H9 (cell line): ENCODE results near the gene BCAP29. TPM values are rescaled to one million over a fixed set of nuclear protein-coding genes. Genes with fewer than 3 reads are reported as not detected.

Experiments
- DNase-seq: peaks from one replicate; pipeline ENCODE4 v3.0.0-alpha.2; 2017
- H2AFZ ChIP-seq: one replicate; pipeline ENCODE4 v1.6.1; 2013; ENCODE audit warnings: mild to moderate bottlenecking, low read length, control low read depth, moderate library complexity
- H2AK5ac ChIP-seq: 2 replicates; pipeline ENCODE4 v1.6.1; 2013; ENCODE audit warnings: low read length, control low read depth, mixed read lengths; ENCODE audit not compliant: insufficient read length
- H2BK120ac ChIP-seq: one replicate; pipeline ENCODE4 v1.6.1; 2013; ENCODE audit warnings: low read depth, mild to moderate bottlenecking, low read length, control low read depth, inconsistent platforms; ENCODE audit not compliant: poor library complexity, severe bottlenecking
- H2BK12ac ChIP-seq: 2 replicates; pipeline ENCODE4 v1.6.1; 2013; ENCODE audit warnings: low read length, control low read depth, mixed read lengths, low read depth; ENCODE audit not compliant: insufficient read length
- H2BK15ac ChIP-seq: 2 replicates; pipeline ENCODE4 v1.6.1; 2013; ENCODE audit warnings: low read depth, low read length, control low read depth
- H2BK20ac ChIP-seq: one replicate; pipeline ENCODE4 v1.6.1; 2013; ENCODE audit warnings: low read depth, mild to moderate bottlenecking, low read length, control low read depth, inconsistent platforms; ENCODE audit not compliant: poor library complexity, severe bottlenecking
- H2BK5ac ChIP-seq: 2 replicates; pipeline ENCODE4 v1.6.1; 2013; ENCODE audit warnings: low read length, control low read depth, mixed read lengths; ENCODE audit not compliant: insufficient read length
- H3K14ac ChIP-seq: 2 replicates; pipeline ENCODE4 v1.6.1; 2013; ENCODE audit warnings: low read length, control low read depth; ENCODE audit not compliant: insufficient read depth
- H3K18ac ChIP-seq: 2 replicates; pipeline ENCODE4 v1.6.1; 2013; ENCODE audit warnings: low read depth, mild to moderate bottlenecking, mixed read lengths, low read length, control low read depth; ENCODE audit not compliant: insufficient read length
- H3K23ac ChIP-seq: 2 replicates; pipeline ENCODE4 v1.6.1; 2013; ENCODE audit warnings: low read length, control low read depth, mixed read lengths, low read depth; ENCODE audit not compliant: insufficient read length
- H3K23me2 ChIP-seq: 2 replicates; pipeline ENCODE4 v1.6.1; 2013; ENCODE audit warnings: low read depth, mild to moderate bottlenecking, mixed read lengths, low read length, control low read depth; ENCODE audit not compliant: insufficient read length, poor library complexity, severe bottlenecking
- H3K27ac ChIP-seq: 2 replicates; pipeline ENCODE4 v1.5.1; 2013; ENCODE audit warnings: low read length, control low read depth, mixed read lengths, low read depth; ENCODE audit not compliant: insufficient read length
- H3K27me3 ChIP-seq: 2 replicates; pipeline ENCODE4 v1.6.1; 2013; ENCODE audit warnings: low read length, control low read depth, inconsistent platforms; ENCODE audit not compliant: insufficient read depth
- H3K4ac ChIP-seq: 2 replicates; pipeline ENCODE4 v1.6.1; 2013; ENCODE audit warnings: low read depth, mild to moderate bottlenecking, control low read depth, inconsistent platforms, low read length, moderate library complexity
- H3K4me1 ChIP-seq: 2 replicates; pipeline ENCODE4 v1.6.1; 2013; ENCODE audit warnings: low read length, control low read depth, inconsistent platforms; ENCODE audit not compliant: insufficient read depth
- H3K4me2 ChIP-seq: 2 replicates; pipeline ENCODE4 v1.6.1; 2013; ENCODE audit warnings: low read length, control low read depth, mixed read lengths; ENCODE audit not compliant: insufficient read length, insufficient read depth
- H3K56ac ChIP-seq: 2 replicates; pipeline ENCODE4 v1.6.1; 2013; ENCODE audit warnings: low read depth, mild to moderate bottlenecking, mixed read lengths, low read length, control low read depth; ENCODE audit not compliant: insufficient read length
- H3K79me1 ChIP-seq: 2 replicates; pipeline ENCODE4 v1.6.1; 2013; ENCODE audit warnings: low read depth, mild to moderate bottlenecking, moderate library complexity, low read length, control low read depth, inconsistent platforms; ENCODE audit not compliant: insufficient read depth, poor library complexity, severe bottlenecking
- H3K79me2 ChIP-seq: 2 replicates; pipeline ENCODE4 v1.6.1; 2013; ENCODE audit warnings: low read length, control low read depth, inconsistent platforms; ENCODE audit not compliant: insufficient read depth
- H3K9ac ChIP-seq: 2 replicates; pipeline ENCODE4 v1.6.1; 2013; ENCODE audit warnings: low read length, control low read depth, mixed read lengths; ENCODE audit not compliant: insufficient read length; ENCODE audit errors: extremely low read depth
- H3K9me3 ChIP-seq: one replicate; pipeline ENCODE4 v1.6.1; 2013; ENCODE audit warnings: low read depth, low read length, inconsistent platforms; ENCODE audit not compliant: control insufficient read depth
- H3T11ph ChIP-seq: one replicate; pipeline ENCODE4 v1.6.1; 2013; ENCODE audit warnings: mild to moderate bottlenecking, low read length, control low read depth, inconsistent platforms
- H4K20me1 ChIP-seq: one replicate; pipeline ENCODE4 v1.6.1; 2013; ENCODE audit not compliant: control insufficient read depth, insufficient read length, insufficient read depth
- H4K5ac ChIP-seq: 2 replicates; pipeline ENCODE4 v1.6.1; 2013; ENCODE audit warnings: low read depth, mild to moderate bottlenecking, mixed read lengths, low read length, control low read depth; ENCODE audit not compliant: insufficient read length
- H4K8ac ChIP-seq: replicated peaks from 2 replicates; pipeline ENCODE4 v1.6.1; 2013; ENCODE audit warnings: low read length, control low read depth, mixed read lengths, low read depth; ENCODE audit not compliant: insufficient read length
- H4K91ac ChIP-seq: 2 replicates; pipeline ENCODE4 v1.6.1; 2013; ENCODE audit warnings: low read depth, mild to moderate bottlenecking, moderate library complexity, mixed read lengths, low read length, control low read depth; ENCODE audit not compliant: insufficient read length
- H3K27ac Mint-ChIP-seq, 3 experiments: 2 replicates in 2 of 3; 3 replicates in 1 of 3; pipeline ENCODE4 v1.8.0; 2020 to 2021; ENCODE audit warnings: mixed read lengths in 3 of 3, mild to moderate bottlenecking in 1 of 3, moderate library complexity in 1 of 3
- H3K27me3 Mint-ChIP-seq: 2 replicates; pipeline ENCODE4 v1.8.0; 2021; ENCODE audit warnings: low read depth, mild to moderate bottlenecking, moderate library complexity, mixed read lengths
- H3K36me3 Mint-ChIP-seq, 3 experiments: 2 replicates in 2 of 3; 3 replicates in 1 of 3; pipeline ENCODE4 v1.8.0; 2020 to 2021; ENCODE audit warnings: low read depth in 3 of 3, mixed read lengths in 3 of 3; ENCODE audit not compliant: insufficient read depth in 1 of 3
- H3K4me1 Mint-ChIP-seq, 2 experiments: 2 replicates each; pipeline ENCODE4 v1.8.0; 2020; ENCODE audit warnings: mixed read lengths in 2 of 2
- H3K4me3 Mint-ChIP-seq, 2 experiments: 2 replicates in 1 of 2; 3 replicates in 1 of 2; pipeline ENCODE4 v1.8.0; 2020 to 2021; ENCODE audit warnings: mild to moderate bottlenecking in 2 of 2, mixed read lengths in 2 of 2, moderate library complexity in 1 of 2
- H3K9me3 Mint-ChIP-seq, 2 experiments: 2 replicates in 1 of 2; 3 replicates in 1 of 2; pipeline ENCODE4 v1.8.0; 2020; ENCODE audit warnings: mild to moderate bottlenecking in 2 of 2, mixed read lengths in 2 of 2, moderate library complexity in 1 of 2
- WGBS: extraction: QIAGEN DNeasy Blood & Tissue Kit; methylation state at CpG from one replicate; pipeline ENCODE4 v1.1.7; 2013; ENCODE audit warnings: missing lambda C conversion rate, low lambda C conversion rate, mixed read lengths; ENCODE audit not compliant: insufficient read length; ENCODE audit errors: extremely low coverage; 5-methylcytosine and 5-hydroxymethylcytosine counted together
- total RNA-seq: library from RNA; stranded (reverse); gene quantifications from 2 replicates; pipeline ENCODE4 v1.2.1, GENCODE V29; 2021
- TF ChIP-seq, protein P1 (sequence below): fragments of 200-600 bp; sonication (generic); conservative IDR thresholded peaks from 3 replicates; pipeline ENCODE4 v1.8.0; 2021; ENCODE audit warnings: antibody characterized with exemption, mild to moderate bottlenecking

The BCAP29 gene
- total RNA-seq, 1 experiment from 2014 or later = 30.6 TPM

DNA sequence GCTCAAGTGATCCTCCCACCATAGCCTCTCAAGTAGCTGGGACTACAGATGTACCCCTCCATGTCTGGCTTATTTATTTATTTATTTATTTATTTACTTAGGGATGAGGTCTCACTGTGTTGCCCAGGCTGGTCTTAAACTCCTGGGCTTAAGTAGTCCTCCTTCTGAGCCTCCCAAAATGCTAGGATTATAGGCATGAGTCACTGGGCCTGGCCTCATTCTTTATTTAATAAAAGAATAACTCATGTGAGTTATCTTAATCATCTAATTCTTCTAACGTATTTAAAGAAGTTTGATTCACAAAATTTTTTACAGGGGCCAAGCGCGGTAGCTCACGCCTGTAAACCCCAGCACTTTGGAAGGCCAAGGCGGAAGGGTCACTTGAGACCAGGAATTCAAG lies 72.6 kb downstream of the BCAP29 start:
- DNase-seq = no peak
- Histone ChIP-seq H4K91ac (no peak overlapping the region), H3K4ac (no peak overlapping the region), H3K79me1 (no peaks in the 10 kb centered on the region), H4K8ac (no peak overlapping the region), H3K14ac (no peak overlapping the region), H2BK12ac (no peak overlapping the region), H3K23ac (no peak overlapping the region), H2BK15ac (no peak overlapping the region), H4K5ac (no peak overlapping the region), H3K27ac (no peak overlapping the region), H2AK5ac (no peak overlapping the region), H3K4me2 (no peak overlapping the region), H3K23me2 (no peaks in the 10 kb centered on the region), H3T11ph (no peak overlapping the region), H2AFZ (no peak overlapping the region), H3K56ac (no peak overlapping the region), H3K79me2 (no peaks in the 10 kb centered on the region), H3K27me3 (no peaks in the 10 kb centered on the region; the same call in 1 of the 2 replicates), H2BK20ac (no peak overlapping the region), H3K4me1 (no peaks in the 10 kb centered on the region), H3K9me3 (peaks cover 4% of the 10 kb centered on the region), H2BK5ac (no peak overlapping the region), H2BK120ac (no peak overlapping the region), H4K20me1 (no peaks in the 10 kb centered on the region), H3K18ac (no peak overlapping the region), H3K9ac (no peak overlapping the region)
- TF ChIP-seq, protein P1, sequence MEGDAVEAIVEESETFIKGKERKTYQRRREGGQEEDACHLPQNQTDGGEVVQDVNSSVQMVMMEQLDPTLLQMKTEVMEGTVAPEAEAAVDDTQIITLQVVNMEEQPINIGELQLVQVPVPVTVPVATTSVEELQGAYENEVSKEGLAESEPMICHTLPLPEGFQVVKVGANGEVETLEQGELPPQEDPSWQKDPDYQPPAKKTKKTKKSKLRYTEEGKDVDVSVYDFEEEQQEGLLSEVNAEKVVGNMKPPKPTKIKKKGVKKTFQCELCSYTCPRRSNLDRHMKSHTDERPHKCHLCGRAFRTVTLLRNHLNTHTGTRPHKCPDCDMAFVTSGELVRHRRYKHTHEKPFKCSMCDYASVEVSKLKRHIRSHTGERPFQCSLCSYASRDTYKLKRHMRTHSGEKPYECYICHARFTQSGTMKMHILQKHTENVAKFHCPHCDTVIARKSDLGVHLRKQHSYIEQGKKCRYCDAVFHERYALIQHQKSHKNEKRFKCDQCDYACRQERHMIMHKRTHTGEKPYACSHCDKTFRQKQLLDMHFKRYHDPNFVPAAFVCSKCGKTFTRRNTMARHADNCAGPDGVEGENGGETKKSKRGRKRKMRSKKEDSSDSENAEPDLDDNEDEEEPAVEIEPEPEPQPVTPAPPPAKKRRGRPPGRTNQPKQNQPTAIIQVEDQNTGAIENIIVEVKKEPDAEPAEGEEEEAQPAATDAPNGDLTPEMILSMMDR = no peak
- H3K27ac Mint-ChIP-seq = no peak overlapping the region
- no peak overlapping the region for H3K4me3 Mint-ChIP-seq
- no peaks in the 10 kb centered on the region for H3K4me1 Mint-ChIP-seq
- peaks cover 7 to 12% of the 10 kb centered on the region in 2 experiments for H3K9me3 Mint-ChIP-seq
- peaks cover 3 to 7% (median 4%) of the 10 kb centered on the region in 3 experiments; a peak in 5 of 7 replicates for H3K36me3 Mint-ChIP-seq
- WGBS = no CpG with 5 or more reads among the region's 5 CpGs
- H3K27me3 Mint-ChIP-seq = peaks cover 31% of the 10 kb centered on the region
